Measurements from ENCODE around the gene GFPT1.
A peak's percentile ranks its signal among the peaks of the same experiment; 100 is the strongest.
"Not testable (repeated sequence)": the region's sequence is repeated elsewhere in the genome, so short reads cannot be mapped to it uniquely, and the experiment has no call there.

GFPT1 gene

DNA sequence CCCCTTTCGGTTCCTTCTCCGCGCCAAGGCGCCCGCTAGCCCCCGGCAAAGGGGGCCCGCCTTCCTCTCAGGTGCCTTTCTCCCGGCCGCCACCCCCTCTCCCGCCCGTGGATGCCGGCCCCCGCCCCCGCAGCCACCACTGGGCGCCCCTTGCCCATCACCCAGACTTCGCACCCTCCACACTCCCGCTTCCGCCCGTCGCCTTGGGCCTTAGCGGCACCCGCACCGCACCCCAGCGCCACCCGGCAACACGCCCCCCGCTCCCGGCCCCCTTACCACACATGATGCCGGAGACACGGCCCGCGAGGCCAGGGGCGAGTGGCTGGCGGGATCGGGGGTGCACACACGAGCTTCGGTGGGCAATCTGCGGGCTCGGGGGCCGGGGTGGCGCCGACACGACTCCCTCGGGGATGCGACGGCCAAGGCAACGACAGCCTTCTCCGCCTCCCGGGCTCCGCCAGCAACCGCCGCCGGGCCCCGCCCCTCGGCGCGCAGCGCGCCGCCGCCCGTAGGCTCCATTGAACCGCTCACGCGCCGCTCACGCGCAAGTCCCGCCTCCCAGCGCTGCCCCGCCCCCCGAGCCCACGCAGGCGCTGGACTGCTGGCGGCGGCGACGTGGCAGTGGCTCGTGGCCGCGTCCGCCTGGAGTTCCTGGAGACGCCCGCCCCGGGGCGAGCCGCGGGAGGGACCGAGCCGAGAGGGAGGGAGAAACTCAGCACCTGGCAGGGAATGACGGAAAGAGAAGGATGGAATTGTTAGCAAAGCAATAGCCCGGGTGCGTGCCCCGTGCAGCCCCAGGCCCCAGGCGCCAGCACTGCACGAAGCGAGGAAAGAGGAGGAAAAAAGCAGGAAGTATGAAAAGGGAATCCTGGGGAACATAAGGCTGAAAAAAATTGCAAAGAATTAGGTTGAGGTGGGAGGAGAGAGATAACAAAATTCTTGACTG lies at the start of gene GFPT1:
GFPT1 (minus strand) TSS at position 439 of the 946 bp plus-strand sequence; CDS start at position 283, 156 bp downstream.
- peak; percentile 85 for DNase-seq (ENCODE audit: low spot score)

DNA sequence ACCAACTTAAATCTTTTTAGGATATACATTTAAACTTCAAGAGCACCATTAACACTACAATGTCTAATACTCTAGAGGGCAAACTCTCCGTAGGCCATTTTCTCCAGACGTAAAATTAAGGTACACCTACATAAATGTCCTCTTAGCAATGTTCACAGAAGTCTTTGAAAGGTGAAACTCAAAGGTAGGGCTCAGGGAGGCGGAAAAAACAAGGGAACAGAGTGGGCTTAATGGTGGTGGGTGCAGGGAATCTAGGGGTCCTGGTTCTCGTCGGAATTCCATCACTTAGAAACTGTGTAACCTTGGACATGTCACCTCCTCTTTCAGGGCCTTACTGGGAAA lies 49.5 kb upstream of the GFPT1 start:
- DNase-seq (ENCODE audit: low spot score) = no peak

DNA sequence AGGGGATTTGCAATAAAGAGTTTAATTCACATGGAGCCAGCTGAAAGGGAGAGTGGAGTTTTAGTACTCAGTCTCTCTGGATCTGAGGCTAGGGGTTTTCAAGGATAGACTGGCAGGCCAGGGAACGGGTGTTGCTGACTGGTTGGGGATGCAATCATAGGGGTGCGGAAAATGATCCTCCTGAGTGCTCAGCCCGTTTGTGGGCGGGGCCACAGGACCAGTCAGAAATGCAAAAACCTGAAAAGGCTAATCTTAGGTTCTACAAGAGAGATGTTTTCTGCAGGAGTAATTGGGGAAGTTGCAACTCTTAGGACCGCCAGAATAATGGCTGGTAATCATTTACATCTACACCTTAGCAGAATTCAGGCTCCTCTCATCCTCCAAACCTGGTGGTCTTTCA lies 47.7 kb upstream of the GFPT1 start:
- DNase-seq (ENCODE audit: low spot score) = no peak

DNA sequence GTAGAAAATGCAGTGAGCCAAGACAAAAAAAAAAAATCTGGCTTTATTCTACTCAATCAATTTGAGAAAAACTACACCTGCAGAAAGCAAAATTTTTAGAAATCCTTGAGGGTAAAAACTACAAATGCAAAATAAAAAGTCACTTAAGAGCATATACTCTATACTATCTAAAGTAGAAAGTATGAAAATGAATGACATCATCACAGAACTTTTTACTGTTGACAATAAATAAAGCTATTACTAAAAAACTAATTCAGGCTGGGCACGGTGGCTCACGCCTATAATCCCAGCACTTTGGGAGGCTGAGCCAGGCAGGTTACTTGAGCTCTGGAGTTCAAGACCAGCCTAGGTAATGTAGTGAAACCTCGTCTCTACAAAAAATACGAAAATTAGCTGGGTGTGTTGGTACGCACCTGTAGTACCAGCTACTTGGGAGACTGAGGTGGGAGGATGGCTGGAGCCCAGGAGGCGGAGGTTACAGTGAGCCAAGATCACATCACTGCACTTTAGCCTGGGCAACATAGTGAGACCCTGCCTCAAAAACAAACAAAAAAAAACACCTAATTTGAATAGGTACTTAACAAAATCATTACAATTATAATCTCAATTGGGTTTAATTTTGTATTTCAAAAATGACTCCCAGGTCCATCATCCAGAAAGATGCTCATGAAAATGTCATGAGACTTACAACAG lies 42.6 kb upstream of the GFPT1 start:
- DNase-seq (ENCODE audit: low spot score) = no peak

DNA sequence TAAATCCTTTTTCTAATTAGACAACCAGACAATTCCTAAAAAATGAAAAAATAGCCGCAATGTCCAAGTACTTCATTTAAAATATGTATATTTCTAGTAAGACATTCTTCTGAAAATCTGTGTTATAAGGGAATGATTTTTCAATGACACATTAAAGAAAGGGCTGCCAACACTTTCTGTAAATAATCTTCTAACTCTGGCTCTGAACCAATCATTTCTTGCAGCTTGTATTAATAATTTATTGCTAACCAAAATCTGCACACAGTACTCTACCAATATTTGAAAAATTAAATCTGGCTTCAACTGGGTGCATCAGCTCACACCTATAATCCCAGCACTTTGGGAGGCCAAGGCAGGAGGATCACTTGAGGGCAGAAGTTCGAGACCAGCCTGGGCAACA lies 42.0 kb upstream of the GFPT1 start:
- no peak for DNase-seq (ENCODE audit: low spot score)

DNA sequence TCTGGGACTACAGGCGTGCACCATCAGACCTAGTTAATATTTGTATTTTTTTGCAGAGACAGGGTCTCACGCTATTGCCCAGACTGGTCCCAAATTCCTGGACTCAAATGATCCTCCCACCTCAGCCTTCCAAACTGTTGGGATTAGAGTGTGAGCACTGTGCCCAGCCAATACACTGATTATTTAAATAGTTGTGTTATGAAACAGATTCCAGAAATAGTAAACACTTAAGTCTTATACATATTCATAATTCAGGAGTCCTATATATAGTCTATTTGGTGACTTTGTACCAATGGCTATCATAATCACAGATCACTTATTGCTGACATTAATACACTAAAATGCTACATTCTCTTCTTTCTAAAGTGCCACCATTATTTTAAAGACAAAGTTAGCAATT lies 37.4 kb upstream of the GFPT1 start:
- no peak for DNase-seq (ENCODE audit: low spot score)

DNA sequence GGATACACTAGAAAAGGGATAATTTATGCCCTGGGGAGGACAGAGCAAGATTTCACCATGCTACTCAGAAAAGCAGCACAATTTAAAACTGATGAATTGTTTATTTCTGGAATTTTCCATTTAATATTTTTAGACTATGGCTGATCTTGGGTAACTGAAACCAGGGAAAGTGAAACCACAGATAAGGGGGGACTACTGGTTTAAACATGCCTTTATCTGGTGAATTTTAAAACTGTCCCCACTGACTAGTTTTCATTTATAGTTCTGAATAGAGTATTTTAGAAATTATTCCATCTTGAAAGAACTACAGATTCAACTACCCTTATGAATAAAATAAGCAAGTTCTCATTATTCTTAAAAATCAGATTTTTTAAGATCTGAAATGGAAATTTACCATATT lies 35.2 kb upstream of the GFPT1 start:
- no peak for DNase-seq (ENCODE audit: low spot score)

DNA sequence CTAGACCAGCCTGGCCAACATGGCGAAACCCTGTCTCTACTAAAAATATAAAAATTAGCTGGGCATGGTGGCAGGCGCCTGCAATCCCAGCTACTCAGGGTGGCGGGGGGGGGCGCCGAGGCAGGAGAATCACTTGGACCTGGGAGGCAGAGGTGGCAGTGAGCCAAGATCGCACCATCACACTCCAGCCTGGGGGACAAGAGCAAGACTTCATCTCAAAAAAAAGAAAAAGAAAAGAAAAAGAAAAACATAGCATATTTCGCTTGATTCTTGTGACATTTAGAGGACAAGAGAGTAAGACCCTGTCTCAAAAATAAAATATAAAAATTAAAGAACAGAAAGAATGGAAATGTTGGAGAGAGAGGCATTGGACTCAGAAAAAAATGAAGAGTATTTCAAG lies 32.1 kb upstream of the GFPT1 start:
- not testable (repeated sequence) for DNase-seq (ENCODE audit: low spot score)

DNA sequence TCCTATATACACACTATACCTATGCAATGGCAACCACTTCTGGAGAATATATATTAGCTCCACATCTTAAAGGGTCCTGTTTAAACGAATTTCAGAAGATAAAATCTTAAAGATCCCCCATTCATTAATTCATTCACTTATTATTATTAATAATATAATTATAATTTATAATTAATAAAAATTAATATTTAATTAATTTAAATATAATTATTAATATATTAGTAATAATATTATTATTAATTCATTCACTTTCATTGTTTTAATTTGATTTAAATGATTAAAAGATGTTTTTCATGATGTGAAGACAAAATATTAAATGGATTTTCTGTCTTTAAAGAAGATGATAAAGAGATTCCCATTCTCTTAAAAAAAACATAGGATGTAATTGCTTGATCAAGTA lies 29.1 kb upstream of the GFPT1 start:
- no peak for DNase-seq (ENCODE audit: low spot score)

DNA sequence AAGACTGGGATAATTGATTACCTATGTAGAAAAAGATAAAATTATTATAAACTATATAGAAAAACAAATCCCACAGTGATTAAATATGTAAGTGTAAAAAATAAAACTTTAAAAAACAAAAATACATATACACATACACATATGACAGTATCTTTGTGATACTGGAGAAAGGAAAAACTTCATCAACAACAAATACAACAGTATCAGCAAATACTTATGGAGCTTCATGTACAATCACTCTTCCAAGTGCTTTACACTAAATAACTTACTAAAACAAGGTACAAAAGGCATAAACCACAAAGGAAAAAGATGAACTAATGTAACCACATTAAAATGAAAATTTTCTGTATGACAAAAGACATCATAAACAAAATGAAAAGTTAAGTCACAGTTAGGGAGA lies 24.1 kb upstream of the GFPT1 start:
- DNase-seq (ENCODE audit: low spot score) = no peak

DNA sequence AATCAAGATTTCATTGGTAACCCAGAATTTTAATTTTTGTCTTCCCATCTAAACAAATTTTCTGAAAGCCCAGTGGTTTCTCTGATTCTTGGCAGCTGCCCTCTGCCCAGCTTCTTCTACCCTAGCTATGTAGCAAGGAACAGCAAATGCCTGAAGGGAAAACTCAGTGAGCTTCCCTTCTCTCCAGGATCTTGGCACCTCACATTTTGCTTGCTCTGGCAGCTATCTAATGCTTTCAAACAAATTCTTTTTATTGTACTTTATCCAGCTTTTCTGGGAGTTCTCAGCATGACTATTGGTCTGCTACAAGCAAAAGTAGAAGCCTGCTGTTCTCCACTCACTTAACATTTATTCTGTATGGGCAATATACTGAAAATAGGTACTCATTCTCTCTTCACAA lies 18.3 kb upstream of the GFPT1 start:
- peak; percentile 19 for DNase-seq (ENCODE audit: low spot score)

DNA sequence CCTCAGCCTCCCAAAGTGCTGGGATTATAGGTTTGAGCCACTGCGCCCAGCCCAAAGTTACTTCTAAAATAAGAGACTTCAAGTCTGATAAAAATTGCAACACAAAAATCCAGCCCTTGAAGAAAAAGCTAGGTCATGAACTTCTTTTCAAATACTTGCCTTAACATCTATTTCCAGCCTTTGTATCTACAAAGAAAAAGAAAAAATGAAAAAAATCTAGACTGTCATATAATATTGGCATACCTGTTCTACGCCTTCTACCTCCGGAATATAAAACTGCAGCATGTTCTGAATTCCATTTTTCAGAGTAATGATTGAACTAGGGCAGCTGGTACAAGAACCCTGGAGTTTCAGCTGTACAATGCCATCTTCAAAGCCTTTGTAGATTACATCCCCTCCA lies 13.1 kb upstream of the GFPT1 start:
- DNase-seq (ENCODE audit: low spot score) = no peak

DNA sequence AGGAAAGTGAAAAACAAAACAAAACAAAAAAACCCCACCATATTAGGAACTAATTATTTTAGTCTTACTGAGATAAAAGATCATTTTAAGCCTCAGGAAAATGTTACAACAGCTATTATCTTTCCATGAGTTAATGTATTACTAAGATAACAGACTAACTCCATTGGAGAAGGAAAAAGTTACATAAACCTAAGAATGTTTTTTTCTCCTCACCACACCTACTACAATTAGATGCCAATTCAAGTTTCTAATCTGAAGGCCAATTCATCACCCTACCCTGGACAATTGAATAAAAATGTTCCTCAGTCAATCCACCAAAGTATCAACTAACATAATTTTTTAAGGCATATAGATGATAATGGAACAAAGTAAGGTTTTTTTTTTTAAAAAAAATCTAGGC lies 10.2 kb upstream of the GFPT1 start:
- no peak for DNase-seq (ENCODE audit: low spot score)

DNA sequence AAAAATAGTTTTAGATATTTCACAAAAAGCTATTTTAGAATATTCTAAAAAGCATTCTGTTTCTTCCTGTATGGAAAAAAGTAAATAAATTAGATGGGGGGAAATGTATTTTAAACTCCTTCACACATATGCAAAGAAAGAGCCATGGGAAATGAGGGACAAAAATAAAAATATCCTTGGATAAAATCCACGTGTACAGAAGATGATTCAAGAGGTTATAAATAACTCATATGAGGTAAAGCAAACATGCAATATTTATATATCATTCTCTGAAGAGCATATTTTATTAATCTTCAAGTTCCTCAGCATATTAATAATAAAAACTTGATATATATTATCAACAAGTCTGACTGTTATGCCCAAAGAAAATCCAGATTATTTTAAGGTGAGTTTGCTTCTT lies 8.8 kb upstream of the GFPT1 start:
- no peak for DNase-seq (ENCODE audit: low spot score)

DNA sequence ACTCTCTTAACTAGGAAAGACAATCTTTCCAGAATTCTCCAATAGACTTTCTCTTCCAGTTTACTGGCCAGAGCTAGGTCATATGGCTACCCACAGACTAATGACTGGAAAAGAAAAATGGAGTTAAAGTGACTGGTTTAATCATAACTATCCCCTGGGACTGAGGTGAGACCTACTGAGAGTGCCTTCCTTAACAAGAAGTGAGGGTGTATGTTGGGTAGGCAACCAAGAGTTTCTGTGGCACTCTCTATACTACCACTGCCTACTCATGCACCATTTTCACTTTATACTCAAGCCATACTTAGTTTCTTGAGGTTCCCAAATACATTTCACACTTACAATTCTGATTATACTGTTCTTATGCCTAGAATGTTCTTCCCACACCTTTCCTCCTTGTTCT lies 6.9 kb upstream of the GFPT1 start:
- no peak for DNase-seq (ENCODE audit: low spot score)

DNA sequence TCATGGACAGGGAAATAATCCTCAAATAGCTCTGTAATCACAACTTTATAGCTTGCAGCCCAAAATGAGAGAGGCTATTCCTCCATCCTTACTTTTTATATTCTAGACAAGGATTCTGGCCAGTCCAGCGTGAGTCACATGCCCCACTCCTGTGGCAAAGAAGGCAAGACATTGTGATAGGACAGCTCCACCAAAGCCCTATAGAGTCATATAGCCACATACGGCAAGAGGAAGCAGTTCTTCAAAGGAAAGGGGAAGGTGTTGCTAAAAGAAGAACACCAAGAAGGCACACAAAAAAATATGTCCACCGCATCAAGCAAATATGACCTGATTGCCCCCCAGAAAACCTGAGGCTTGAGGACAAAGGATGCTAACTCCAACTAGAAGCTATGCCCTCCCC lies 3.4 kb upstream of the GFPT1 start:
- no peak for DNase-seq (ENCODE audit: low spot score)

DNA sequence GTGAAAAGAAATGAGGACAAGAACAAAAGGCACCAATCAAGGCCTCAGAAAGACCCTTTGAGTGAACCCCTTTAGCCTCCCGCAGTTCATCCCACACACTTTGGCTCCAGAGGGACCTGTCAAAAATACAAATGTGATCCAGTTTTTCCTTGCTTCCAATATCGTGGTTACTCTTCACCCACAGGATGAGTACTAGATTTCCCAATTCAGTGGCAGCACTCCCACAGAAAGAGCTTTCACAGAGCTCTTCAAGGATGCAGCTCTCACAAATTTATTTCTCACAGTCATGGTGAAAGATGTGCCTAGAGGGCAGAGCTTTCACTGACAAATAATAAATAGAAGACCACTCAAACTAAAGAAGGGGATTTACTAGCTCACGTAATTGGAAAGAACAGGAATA lies 3.0 kb upstream of the GFPT1 start:
- DNase-seq (ENCODE audit: low spot score) = no peak

DNA sequence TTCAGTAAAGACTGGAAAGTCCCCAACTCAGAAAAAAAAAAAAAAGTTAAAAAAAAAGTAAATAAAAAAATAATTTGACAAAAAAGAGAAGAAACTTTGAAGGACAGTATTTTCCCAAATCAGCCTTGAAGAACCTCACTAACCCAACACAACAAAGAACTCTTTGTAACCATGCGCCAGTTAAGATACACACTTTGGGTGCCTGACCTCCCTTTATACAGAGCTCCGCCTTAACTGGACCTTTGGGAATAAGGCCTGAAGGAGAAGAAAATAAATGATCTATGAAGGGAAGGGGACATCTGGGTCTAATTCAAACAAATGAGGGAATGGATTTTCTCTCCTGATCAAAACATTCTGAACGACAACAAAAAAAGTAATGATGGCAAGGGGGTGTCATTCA lies 2.2 kb upstream of the GFPT1 start:
- DNase-seq (ENCODE audit: low spot score) = no peak

DNA sequence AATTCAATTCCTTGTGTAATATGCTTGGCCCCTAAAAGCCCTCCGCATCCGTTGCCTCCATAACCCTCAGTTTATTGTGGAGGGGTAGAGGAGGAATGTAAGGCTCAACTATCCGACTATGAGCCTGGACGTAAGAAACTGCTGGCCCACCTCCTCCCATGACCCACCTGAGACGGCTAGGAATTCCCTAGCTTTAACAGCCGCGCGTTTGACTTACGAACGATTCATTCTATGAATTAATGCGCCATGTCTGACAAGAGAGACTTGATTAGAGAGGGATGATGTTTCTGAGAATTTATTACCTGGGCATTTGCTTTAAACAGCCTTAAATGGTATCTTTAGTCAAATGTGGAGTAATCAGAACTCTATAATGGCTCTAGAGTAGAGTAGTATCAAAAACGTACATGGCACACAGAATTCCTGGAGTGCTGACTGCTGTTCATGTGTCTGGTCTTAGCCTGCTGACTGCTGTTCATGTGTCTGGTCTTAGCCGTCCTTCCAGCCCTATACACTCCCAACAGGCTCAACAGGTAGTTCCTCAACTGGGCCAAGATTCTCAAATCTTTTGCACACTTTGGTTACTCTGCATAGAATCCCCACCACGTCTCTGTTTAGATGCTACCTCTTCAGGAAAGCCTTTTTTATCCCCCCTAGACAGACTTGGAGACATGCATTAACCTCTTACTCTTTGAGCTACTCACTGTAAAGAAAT lies 899 bp upstream of the GFPT1 start:
- DNase-seq (ENCODE audit: low spot score) = no peak

DNA sequence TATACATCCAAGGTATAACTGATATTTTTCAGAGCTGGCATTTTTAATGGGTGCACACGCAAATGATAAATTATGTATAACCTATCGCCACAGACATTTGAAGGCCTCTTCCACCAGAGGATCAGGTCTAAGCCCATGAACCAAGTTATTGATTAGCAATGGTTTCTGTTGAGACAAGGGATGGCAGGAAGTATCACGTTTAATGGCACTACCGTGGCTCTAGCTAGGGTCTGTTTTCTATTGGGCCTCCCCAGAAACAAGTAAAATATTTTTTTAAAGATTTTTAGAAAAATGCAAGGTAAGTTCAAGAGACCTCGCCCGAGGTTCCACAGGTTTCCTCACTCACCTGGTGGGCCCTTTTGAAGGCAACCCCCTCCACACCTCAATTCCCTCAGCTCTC lies 667 bp downstream of the GFPT1 start:
- no peak for DNase-seq (ENCODE audit: low spot score)

DNA sequence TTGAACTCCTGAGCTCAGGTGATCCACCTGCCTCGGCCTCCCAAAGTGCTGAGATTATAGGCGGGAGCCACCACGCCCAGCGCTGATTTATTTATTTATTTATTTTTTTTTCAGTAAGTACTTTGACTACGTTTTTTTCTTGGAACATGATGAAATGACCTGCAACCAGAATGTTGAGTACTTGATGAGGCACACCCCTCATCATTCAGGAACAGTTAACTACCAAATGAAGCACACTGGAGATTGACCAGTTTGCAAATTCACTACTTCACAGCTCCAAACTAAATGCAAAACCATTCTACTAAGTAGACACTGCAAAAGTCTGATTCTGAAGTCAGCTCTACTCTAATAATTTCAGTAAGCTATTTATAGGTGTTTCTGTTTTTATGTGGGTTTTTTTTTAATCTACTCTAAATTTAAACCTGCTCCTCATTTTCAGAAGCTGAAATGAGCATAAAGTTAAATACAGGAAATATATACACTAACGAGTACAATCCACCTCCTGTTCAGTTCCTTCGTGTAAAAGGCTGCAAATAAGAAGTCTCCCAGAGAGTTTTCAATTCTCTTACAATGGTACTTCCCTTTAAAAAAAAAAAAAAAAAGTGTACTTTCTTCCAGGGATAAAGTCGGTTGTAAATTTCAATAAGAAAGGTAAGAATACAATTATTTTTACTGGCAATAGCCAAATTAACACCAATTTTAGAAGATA lies 1.4 kb downstream of the GFPT1 start:
- no peak for DNase-seq (ENCODE audit: low spot score)

DNA sequence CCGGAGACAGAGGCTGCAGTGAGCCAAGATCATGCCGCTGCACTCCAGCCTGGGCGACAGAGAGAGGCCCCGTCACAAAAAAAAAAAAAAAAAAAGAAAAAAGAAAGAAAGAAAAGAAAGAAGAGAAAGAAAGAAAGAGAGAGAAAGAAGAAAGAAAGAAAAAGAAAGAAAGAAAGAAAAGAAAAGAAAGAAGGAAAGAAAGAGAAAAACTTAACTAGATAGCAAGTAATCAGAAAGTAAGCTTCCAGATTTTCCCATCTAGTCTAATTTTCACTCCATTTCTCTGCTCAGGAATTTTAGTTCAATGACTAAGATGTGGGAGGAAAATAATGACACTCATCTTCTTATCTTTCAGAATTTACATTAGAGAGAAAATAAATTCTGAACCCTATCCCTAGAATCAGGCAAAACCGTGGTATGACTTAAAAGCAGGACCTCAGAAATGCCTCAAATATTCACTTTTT lies 2.4 kb downstream of the GFPT1 start:
- DNase-seq (ENCODE audit: low spot score) = no peak
